IMR-90 (cell line): ENCODE results near the gene PACC1. TPM values are rescaled to one million over a fixed set of nuclear protein-coding genes. Genes with fewer than 3 reads are reported as not detected.

Experiments used
- ATAC-seq: fragments of 200-7000 bp; cut with Tn5 transposase; 2 replicates; pipeline ENCODE4 v1.9.1; 2020; ENCODE audit warnings: low read depth, mild to moderate bottlenecking, moderate library complexity
- BruUV-seq: library from RNA; stranded (reverse); fragments of 400-500 nt; replicated peaks from 2 replicates; lab custom pipeline; 2021; lab: Mats Ljungman, UMichigan
- CTCF ChIA-PET: fragments of 300-600 bp; formaldehyde crosslinking; extraction: SDS; loops from one replicate; lab custom pipeline; 2021; ENCODE audit warnings: antibody characterized with exemption; lab: Yijun Ruan, JAX
- POLR2A ChIA-PET: fragments of 300-600 bp; sonication (Branson Sonifier 250); formaldehyde crosslinking; loops from one replicate; lab custom pipeline; 2022; ENCODE audit warnings: antibody characterized with exemption; ENCODE audit not compliant: unreplicated experiment; lab: Charles Lee
- DNase-seq: peaks from one replicate; pipeline ENCODE4 v3.0.0; 2013
- H2AFZ ChIP-seq: replicated peaks from 2 replicates; pipeline ENCODE3; 2013; ENCODE audit warnings: low read length, mild to moderate bottlenecking; ENCODE audit not compliant: poor library complexity
- H2AK5ac ChIP-seq: 2 replicates; pipeline ENCODE4 v1.6.1; 2013; ENCODE audit warnings: low read depth, low read length, inconsistent platforms
- H2AK9ac ChIP-seq: replicated peaks from 2 replicates; pipeline ENCODE3; 2013; ENCODE audit warnings: mild to moderate bottlenecking, low read depth, low read length, moderate library complexity; ENCODE audit not compliant: poor library complexity
- H2BK120ac ChIP-seq: 2 replicates; pipeline ENCODE4 v1.6.1; 2013; ENCODE audit warnings: low read depth, low read length, inconsistent platforms
- H2BK15ac ChIP-seq: 3 replicates; pipeline ENCODE4 v1.6.1; 2013; ENCODE audit warnings: low read depth, low read length, inconsistent platforms
- H2BK20ac ChIP-seq: 2 replicates; pipeline ENCODE4 v1.6.1; 2013; ENCODE audit warnings: low read depth, mild to moderate bottlenecking, inconsistent platforms, low read length, moderate library complexity
- H2BK5ac ChIP-seq: 2 replicates; pipeline ENCODE4 v1.6.1; 2013; ENCODE audit warnings: mild to moderate bottlenecking, low read depth, low read length, inconsistent platforms; ENCODE audit not compliant: poor library complexity, severe bottlenecking
- H3K14ac ChIP-seq: replicated peaks from 2 replicates; pipeline ENCODE4 v1.6.1; 2013; ENCODE audit warnings: low read depth, low read length, inconsistent platforms
- H3K18ac ChIP-seq: 2 replicates; pipeline ENCODE4 v1.6.1; 2013; ENCODE audit warnings: low read depth, low read length, control low read depth
- H3K23ac ChIP-seq: 2 replicates; pipeline ENCODE4 v1.6.1; 2013; ENCODE audit warnings: low read depth, low read length, inconsistent platforms
- H3K27ac ChIP-seq: 2 replicates; pipeline ENCODE4 v1.5.1; 2013; ENCODE audit warnings: mild to moderate bottlenecking, control low read depth, low read length; ENCODE audit not compliant: insufficient read depth
- H3K27me3 ChIP-seq: 2 replicates; pipeline ENCODE4 v1.6.1; 2013; ENCODE audit warnings: low read length; ENCODE audit not compliant: control insufficient read depth, insufficient read depth
- H3K36me3 ChIP-seq: 2 replicates; pipeline ENCODE4 v1.6.1; 2013; ENCODE audit warnings: low read length, mixed read lengths; ENCODE audit not compliant: control insufficient read depth, insufficient read depth
- H3K4ac ChIP-seq: 2 replicates; pipeline ENCODE4 v1.6.1; 2013; ENCODE audit warnings: low read depth, low read length, inconsistent platforms
- H3K4me1 ChIP-seq: 2 replicates; pipeline ENCODE4 v1.6.1; 2013; ENCODE audit warnings: low read length, mixed read lengths; ENCODE audit not compliant: control insufficient read depth, insufficient read depth
- H3K4me2 ChIP-seq: 2 replicates; pipeline ENCODE4 v1.6.1; 2013; ENCODE audit warnings: low read depth, mild to moderate bottlenecking, control low read depth, low read length, moderate library complexity
- H3K4me3 ChIP-seq: 2 replicates; pipeline ENCODE4 v1.5.1; 2013; ENCODE audit warnings: low read depth, mild to moderate bottlenecking, control low read depth, low read length, moderate library complexity; ENCODE audit not compliant: insufficient read depth
- H3K56ac ChIP-seq: 2 replicates; pipeline ENCODE4 v1.6.1; 2013; ENCODE audit warnings: low read length, inconsistent platforms; ENCODE audit not compliant: insufficient read depth; ENCODE audit errors: extremely low read depth
- H3K79me1 ChIP-seq, 2 experiments: 2 replicates each; pipeline ENCODE4 v1.6.1; 2013; ENCODE audit warnings: low read length in 2 of 2, inconsistent platforms in 1 of 2, low read depth in 1 of 2
- H3K9ac ChIP-seq: 2 replicates; pipeline ENCODE4 v1.6.1; 2013; ENCODE audit warnings: low read depth, low read length, control low read depth
- H3K9me1 ChIP-seq: 2 replicates; pipeline ENCODE4 v1.6.1; 2013; ENCODE audit warnings: low read length, inconsistent platforms; ENCODE audit not compliant: insufficient read depth
- H3K9me3 ChIP-seq: 2 replicates; pipeline ENCODE4 v1.6.1; 2013; ENCODE audit warnings: low read length; ENCODE audit not compliant: control insufficient read depth, insufficient read depth
- H4K20me1 ChIP-seq: 2 replicates; pipeline ENCODE4 v1.6.1; 2013; ENCODE audit warnings: low read length, inconsistent platforms; ENCODE audit not compliant: insufficient read depth
- H4K5ac ChIP-seq: 2 replicates; pipeline ENCODE4 v1.6.1; 2013; ENCODE audit warnings: mild to moderate bottlenecking, low read depth, low read length, control low read depth
- H4K8ac ChIP-seq, 2 experiments: 2 replicates each; pipeline ENCODE4 v1.6.1; 2013; ENCODE audit warnings: low read depth in 2 of 2, low read length in 2 of 2, control low read depth in 1 of 2, inconsistent platforms in 1 of 2
- H4K91ac ChIP-seq: 2 replicates; pipeline ENCODE4 v1.6.1; 2013; ENCODE audit warnings: low read depth, low read length, inconsistent platforms; ENCODE audit not compliant: insufficient read depth
- BHLHE40 ChIP-seq: fragments of 150-350 bp; IDR thresholded peaks from 2 replicates; pipeline ENCODE4 v1.6.1; 2016; ENCODE audit warnings: mild to moderate bottlenecking, low read depth, low read length
- CHD1 ChIP-seq: IDR thresholded peaks from 2 replicates; pipeline ENCODE4 v1.6.1; 2012; ENCODE audit warnings: low read depth, low read length, improper control_type of control experiment
- CTCF ChIP-seq: conservative IDR thresholded peaks from 2 replicates; pipeline ENCODE4 v1.5.1; 2012; ENCODE audit warnings: mild to moderate bottlenecking, low read depth, low read length, improper control_type of control experiment
- MAFK ChIP-seq: IDR thresholded peaks from 2 replicates; pipeline ENCODE4 v1.6.1; 2012; ENCODE audit warnings: low read depth, low read length, improper control_type of control experiment
- MAZ ChIP-seq: IDR thresholded peaks from 2 replicates; pipeline ENCODE4 v1.6.1; 2012; ENCODE audit warnings: low read depth, mild to moderate bottlenecking, low read length, improper control_type of control experiment, moderate library complexity, borderline replicate concordance
- MXI1 ChIP-seq: IDR thresholded peaks from 2 replicates; pipeline ENCODE4 v1.6.1; 2012; ENCODE audit warnings: low read depth, mild to moderate bottlenecking, low read length, moderate library complexity, borderline replicate concordance
- POLR2A ChIP-seq: IDR thresholded peaks from 2 replicates; pipeline ENCODE4 v1.6.1; 2012; ENCODE audit warnings: mild to moderate bottlenecking, low read depth, low read length
- RAD21 ChIP-seq: IDR thresholded peaks from 2 replicates; pipeline ENCODE4 v1.6.1; 2012; ENCODE audit warnings: low read length, improper control_type of control experiment
- RCOR1 ChIP-seq: IDR thresholded peaks from 2 replicates; pipeline ENCODE4 v1.6.1; 2012; ENCODE audit warnings: mild to moderate bottlenecking, low read length, improper control_type of control experiment; ENCODE audit not compliant: insufficient replicate concordance
- RFX5 ChIP-seq: IDR thresholded peaks from 2 replicates; pipeline ENCODE4 v1.8.0; 2012; ENCODE audit warnings: low read depth, mild to moderate bottlenecking, low read length, moderate library complexity
- SMC3 ChIP-seq: fragments of 150-350 bp; IDR thresholded peaks from 2 replicates; pipeline ENCODE4 v1.6.1; 2016; ENCODE audit warnings: low read depth, mild to moderate bottlenecking, antibody characterized with exemption, low read length, moderate library complexity
- USF2 ChIP-seq: fragments of 150-350 bp; IDR thresholded peaks from 2 replicates; pipeline ENCODE4 v1.6.1; 2017; ENCODE audit warnings: mild to moderate bottlenecking, antibody characterized with exemption, low read length, low read depth
- WGBS, 2 experiments: methylation state at CpG; one replicate each; pipeline versions ENCODE4 v1.1.5 to v1.1.7; 2013; ENCODE audit warnings: missing lambda C conversion rate in 2 of 2; ENCODE audit not compliant: insufficient read length in 1 of 2; ENCODE audit errors: extremely low coverage in 2 of 2; 5-methylcytosine and 5-hydroxymethylcytosine counted together
- dilution Hi-C: fragments of 300-500 bp; cut with HindIII; formaldehyde crosslinking; loops from one replicate; pipeline ENCODE4 v1.14.3; 2018; ENCODE audit warnings: low sequenced_read_pairs; ENCODE audit not compliant: unreplicated experiment
- in situ Hi-C: fragments of 300-500 bp; cut with MboI; formaldehyde crosslinking; loops from 3 replicates; pipeline ENCODE4 v1.14.3; 2019; ENCODE audit warnings: low sequenced_read_pairs, inconsistent platforms, mixed read lengths
- intact Hi-C: fragments of 100-400 bp; cut with micrococcal nuclease; formaldehyde crosslinking; loops from 2 replicates; pipeline ENCODE4 v1.10.0; 2022
- polyA plus RNA-seq, 3 experiments: library from polyadenylated mRNA; depleted of rRNA; stranded (reverse); fragments of >200 nt; gene quantifications; 2 replicates each; pipeline ENCODE4 v1.2.3, GENCODE V29; 2012; ENCODE audit warnings: low replicate concordance in 1 of 3
- total RNA-seq: library from RNA; depleted of rRNA; stranded (reverse); fragments of >200 nt; gene quantifications from 2 replicates; pipeline ENCODE4 v1.2.3, GENCODE V29; 2012
- TF ChIP-seq, protein P1 (sequence below): fragments of 150-350 bp; IDR thresholded peaks from 2 replicates; pipeline ENCODE4 v1.6.1; 2016; ENCODE audit warnings: low read depth, mild to moderate bottlenecking, low read length, moderate library complexity, borderline replicate concordance

Gene PACC1
- total and polyA plus RNA-seq, 2 of the 4 experiments (the other 2 are of a cell fraction): 8.6 to 13.4 TPM

- Histone ChIP-seq H4K20me1 (no peaks in the 10 kb centered on the region; the same call in 1 of the 2 replicates), H3K9me1 (no peaks in the 10 kb centered on the region), H2BK5ac (no peak overlapping the region), H3K14ac (no peak overlapping the region), H4K91ac (no peak overlapping the region), H3K9me3 (no peaks in the 10 kb centered on the region), H3K79me1 (peaks cover under 1% of the 10 kb centered on the region in 2 experiments; a peak in 3 of 4 replicates), H2BK15ac (no peak overlapping the region), H2AK9ac (no peak overlapping the region), H3K4me1 (peaks cover 2% of the 10 kb centered on the region; the same call in 1 of the 2 replicates), H3K4me2 (no peak overlapping the region), H3K9ac (no peak overlapping the region), H3K23ac (no peak overlapping the region), H2AFZ (no peak overlapping the region), H3K27ac (no peak overlapping the region), H3K27me3 (no peaks in the 10 kb centered on the region), H3K18ac (no peak overlapping the region), H2AK5ac (no peak overlapping the region), H4K5ac (no peak overlapping the region), H2BK120ac (no peak overlapping the region), H3K4me3 (no peak overlapping the region), H3K56ac (no peak overlapping the region), H4K8ac (no peak overlapping the region), H3K36me3 (peaks cover 16% of the 10 kb centered on the region), H2BK20ac (no peak overlapping the region), H3K4ac (no peak overlapping the region)
- in situ Hi-C loops: no loop called here
- ATAC-seq (no peak), DNase-seq (no peak)
- dilution Hi-C loops: no loop called here
- intact Hi-C loops: no loop called here
- BruUV-seq: no TSS peak
- TF ChIP-seq CHD1 (no peak), MAFK (no peak), BHLHE40 (no peak), CTCF (no peak), RCOR1 (no peak), USF2 (no peak), RAD21 (no peak), POLR2A (no peak), RFX5 (no peak), MXI1 (no peak), MAZ (no peak), SMC3 (no peak)
- TF ChIP-seq, protein P1, sequence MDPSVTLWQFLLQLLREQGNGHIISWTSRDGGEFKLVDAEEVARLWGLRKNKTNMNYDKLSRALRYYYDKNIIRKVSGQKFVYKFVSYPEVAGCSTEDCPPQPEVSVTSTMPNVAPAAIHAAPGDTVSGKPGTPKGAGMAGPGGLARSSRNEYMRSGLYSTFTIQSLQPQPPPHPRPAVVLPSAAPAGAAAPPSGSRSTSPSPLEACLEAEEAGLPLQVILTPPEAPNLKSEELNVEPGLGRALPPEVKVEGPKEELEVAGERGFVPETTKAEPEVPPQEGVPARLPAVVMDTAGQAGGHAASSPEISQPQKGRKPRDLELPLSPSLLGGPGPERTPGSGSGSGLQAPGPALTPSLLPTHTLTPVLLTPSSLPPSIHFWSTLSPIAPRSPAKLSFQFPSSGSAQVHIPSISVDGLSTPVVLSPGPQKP: no peak
- 64% methylated on average over 2 of the region's 2 CpGs; no CpG with 5 or more reads in 1 of the 2 experiments for WGBS, 2 experiments
- CTCF ChIA-PET: interaction anchor here (0.6 kb wide), 1 partner anchor 23 kb away, joined by 3 read pairs; no protein-coding TSS in a partner anchor
- POLR2A ChIA-PET: no interaction called here
These were observed 32.8 kb upstream of the PACC1 start for GRCh38 chr1:212447478-212447877.
